ENCODE measurements around the gene CR1L. TPM values are rescaled to one million over a fixed set of nuclear protein-coding genes. Genes with fewer than 3 reads are reported as not detected.
"Not testable (repeated sequence)": the region's sequence is repeated elsewhere in the genome, so short reads cannot be mapped to it uniquely, and the experiment has no call there.

CR1L gene
- total RNA-seq, 2 donors from 2014 or later, result 0.19 TPM; not detected in 1

DNA sequence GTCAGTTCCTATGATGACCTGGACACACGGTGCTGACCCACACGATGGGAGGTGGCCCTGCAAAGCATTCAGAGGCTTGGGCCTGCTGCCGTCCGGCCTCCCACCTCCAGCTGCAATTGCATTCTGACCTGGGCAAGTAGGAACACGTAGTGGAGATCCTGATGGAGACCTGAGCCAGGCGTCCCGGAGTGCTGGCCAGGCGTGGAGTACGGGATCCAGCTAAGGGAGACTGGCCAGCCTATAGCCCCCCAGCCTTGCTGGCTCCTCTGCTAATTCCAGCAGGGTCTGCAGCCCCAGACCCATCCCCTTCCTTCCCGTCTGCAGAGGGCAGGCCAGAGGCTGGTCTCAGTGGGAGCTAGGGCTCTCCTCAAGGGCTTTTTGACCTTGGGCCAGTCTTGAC is 118.2 kb downstream of the CR1L start:
- H3K4me1 Mint-ChIP-seq (ENCODE audit: low read depth), result peaks cover 2% of the 10 kb centered on the region
- H3K36me3 Mint-ChIP-seq (ENCODE audit: insufficient read depth in 2 of 2), result peaks cover 13 to 36% of the 10 kb centered on the region in 2 donors
- H3K27me3 Mint-ChIP-seq (ENCODE audit: low read depth), result no peaks in the 10 kb centered on the region
- ATAC-seq (replicated peaks in 1 of 2) (no peak), DNase-seq (no peak)
- H3K4me3 Mint-ChIP-seq, result no peak overlapping the region
- no peaks in the 10 kb centered on the region for H3K9me3 Mint-ChIP-seq
- H3K27ac Mint-ChIP-seq, result no peak overlapping the region

DNA sequence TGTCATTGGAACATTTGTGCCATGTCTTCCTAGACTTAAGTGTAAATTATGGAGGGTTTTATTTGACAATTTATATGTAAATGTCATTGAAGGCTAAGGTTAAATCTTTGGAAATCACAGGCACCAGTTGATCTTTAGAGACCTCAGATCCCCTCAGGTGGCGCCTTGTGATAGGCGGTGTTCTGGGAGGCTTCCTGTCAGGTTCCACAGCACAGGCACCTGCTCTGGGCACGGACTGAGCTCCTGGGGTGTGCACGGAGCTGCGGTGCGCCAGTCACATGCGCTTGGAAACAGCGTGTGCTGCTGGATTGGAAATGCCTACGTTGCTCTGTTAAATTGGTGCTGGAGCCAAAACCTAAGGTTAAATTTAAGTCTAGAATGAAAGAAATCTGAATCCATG is 119.0 kb downstream of the CR1L start:
- H3K27me3 Mint-ChIP-seq (ENCODE audit: low read depth), result no peaks in the 10 kb centered on the region
- H3K4me3 Mint-ChIP-seq, result no peak overlapping the region
- no peak overlapping the region for H3K27ac Mint-ChIP-seq
- ATAC-seq (replicated peaks in 1 of 2), result no peak
- peaks cover 13 to 32% of the 10 kb centered on the region in 2 donors for H3K36me3 Mint-ChIP-seq (ENCODE audit: insufficient read depth in 2 of 2)
- H3K9me3 Mint-ChIP-seq, result no peaks in the 10 kb centered on the region
- no peaks in the 10 kb centered on the region for H3K4me1 Mint-ChIP-seq (ENCODE audit: low read depth)
- DNase-seq, result no peak

DNA sequence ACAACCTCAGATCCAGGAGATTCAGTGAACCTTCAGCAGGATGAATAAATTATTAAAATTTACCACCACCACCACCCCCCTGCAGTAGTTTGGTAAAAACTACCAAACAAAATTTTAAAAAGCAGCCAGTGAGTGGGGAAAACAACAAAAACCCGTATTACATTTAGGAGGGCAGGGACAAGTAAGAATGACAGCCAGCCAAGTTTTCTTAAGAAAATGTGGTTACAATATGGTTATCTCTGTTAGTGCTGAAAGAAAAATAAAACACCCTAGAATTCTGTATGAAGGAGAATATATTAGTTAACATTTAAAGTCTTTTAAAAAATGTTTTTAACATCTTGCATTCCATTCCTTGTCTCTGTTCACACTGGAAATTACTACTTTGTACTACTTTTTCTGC is 121.6 kb downstream of the CR1L start:
- Mint-ChIP-seq H3K9me3 (peaks cover 0 to 2% of the 10 kb centered on the region in 2 donors), H3K4me3 (no peak overlapping the region), H3K36me3 (ENCODE audit: insufficient read depth in 2 of 2) (peaks cover 22 to 33% of the 10 kb centered on the region in 2 donors), H3K27me3 (ENCODE audit: low read depth) (no peaks in the 10 kb centered on the region), H3K4me1 (ENCODE audit: low read depth) (no peaks in the 10 kb centered on the region), H3K27ac (peak overlapping the region; percentile 39)
- ATAC-seq (replicated peaks in 1 of 2), result no peak
- no peak for DNase-seq

DNA sequence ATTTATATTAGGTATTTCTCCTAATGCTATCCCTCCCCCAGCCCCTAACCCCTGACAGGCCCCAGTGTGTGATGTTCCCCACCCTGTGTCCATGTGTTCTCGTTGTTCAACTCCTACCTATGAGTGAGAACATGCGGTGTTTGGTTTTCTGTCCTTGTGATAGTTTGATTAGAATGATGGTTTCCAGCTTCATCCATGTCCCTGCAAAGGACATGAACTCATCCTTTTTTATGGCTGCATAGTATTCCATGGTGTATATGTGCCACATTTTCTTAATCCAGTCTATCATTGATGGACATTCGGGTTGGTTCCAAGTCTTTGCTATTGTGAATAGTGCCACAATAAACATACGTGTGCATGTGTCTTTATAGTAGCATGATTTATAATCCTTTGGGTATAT is 125.6 kb downstream of the CR1L start:
- DNase-seq; H3K4me3 Mint-ChIP-seq; H3K27ac Mint-ChIP-seq; H3K9me3 Mint-ChIP-seq; H3K4me1 Mint-ChIP-seq (ENCODE audit: low read depth); H3K27me3 Mint-ChIP-seq (ENCODE audit: low read depth); ATAC-seq (replicated peaks in 1 of 2): not testable (repeated sequence)
- peaks cover 31 to 47% of the 10 kb centered on the region in 2 donors for H3K36me3 Mint-ChIP-seq (ENCODE audit: insufficient read depth in 2 of 2)

Other genes starting within 250 kb of the CR1L start
- gene CR2, start 190.8 kb upstream of the CR1L start, total RNA-seq, result under 1 TPM; 0.07 to 0.26 TPM
- under 1 TPM; 0.09 to 0.22 TPM for gene CR1, start 149.0 kb upstream of the CR1L start, total RNA-seq
- 100 to 1,000 TPM; 108 to 120 TPM for gene CD46, start 106.9 kb downstream of the CR1L start, total RNA-seq

Data from activated T-cell treated with anti-CD3 and anti-CD28 coated beads, Interleukin-2, amount 50 U/mL, for 72 hours (primary cell).